Astrocyte (in vitro differentiated cells and primary cell): ENCODE data around the gene SYNRG. TPM values are rescaled to one million over a fixed set of nuclear protein-coding genes. Genes with fewer than 3 reads are reported as not detected.

Experiments used
- DNase-seq: peaks from one replicate; pipeline ENCODE4 v3.0.0-alpha.2; 2010; ENCODE audit warnings: low read depth
- FAIRE-seq: peaks from 2 replicates; lab custom pipeline; 2011; peaks lifted over from hg19 to GRCh38; lab: Jason Lieb, UNC
- H2AFZ ChIP-seq: 2 replicates; pipeline ENCODE4 v1.6.0; 2012; ENCODE audit warnings: low read depth, low read length, inconsistent platforms
- H3K27ac ChIP-seq: 2 replicates; pipeline ENCODE4 v1.5.1; 2011; ENCODE audit warnings: low read depth, low read length, inconsistent platforms
- H3K27me3 ChIP-seq: 2 replicates; pipeline ENCODE4 v1.6.0; 2011; ENCODE audit warnings: low read length, inconsistent platforms; ENCODE audit not compliant: insufficient read depth
- H3K36me3 ChIP-seq: 2 replicates; pipeline ENCODE4 v1.5.1; 2011; ENCODE audit warnings: low read length, inconsistent platforms; ENCODE audit not compliant: insufficient read depth
- H3K4me1 ChIP-seq: 2 replicates; pipeline ENCODE4 v1.5.1; 2011; ENCODE audit warnings: low read length, inconsistent platforms; ENCODE audit not compliant: insufficient read depth
- H3K4me2 ChIP-seq: 2 replicates; pipeline ENCODE4 v1.6.0; 2012; ENCODE audit warnings: low read length, inconsistent platforms
- H3K4me3 ChIP-seq: 2 replicates; pipeline ENCODE4 v1.5.1; 2011; ENCODE audit warnings: low read depth, mild to moderate bottlenecking, low read length, inconsistent platforms; ENCODE audit not compliant: insufficient read depth
- H3K79me2 ChIP-seq: 2 replicates; pipeline ENCODE4 v1.6.0; 2012; ENCODE audit warnings: mild to moderate bottlenecking, low read length, inconsistent platforms; ENCODE audit not compliant: insufficient read depth
- H3K9ac ChIP-seq: 2 replicates; pipeline ENCODE4 v1.6.0; 2012; ENCODE audit warnings: mild to moderate bottlenecking, low read length, inconsistent platforms
- H3K9me3 ChIP-seq: 2 replicates; pipeline ENCODE4 v1.5.1; 2012; ENCODE audit warnings: low read depth, mild to moderate bottlenecking, low read length, inconsistent platforms; ENCODE audit not compliant: insufficient read depth
- H4K20me1 ChIP-seq: 2 replicates; pipeline ENCODE4 v1.6.0; 2012; ENCODE audit warnings: low read length, inconsistent platforms; ENCODE audit not compliant: insufficient read depth
- H3K27ac Mint-ChIP-seq: one replicate; pipeline ENCODE4 v1.8.0; 2021; ENCODE audit warnings: mild to moderate bottlenecking, mixed read lengths; ENCODE audit not compliant: unreplicated experiment
- H3K27me3 Mint-ChIP-seq: one replicate; pipeline ENCODE4 v1.8.0; 2021; ENCODE audit warnings: low read depth, mixed read lengths; ENCODE audit not compliant: unreplicated experiment
- H3K36me3 Mint-ChIP-seq: one replicate; pipeline ENCODE4 v1.8.0; 2021; ENCODE audit warnings: low read depth, mixed read lengths; ENCODE audit not compliant: unreplicated experiment
- H3K4me1 Mint-ChIP-seq: one replicate; pipeline ENCODE4 v1.8.0; 2021; ENCODE audit warnings: low read depth, mixed read lengths; ENCODE audit not compliant: unreplicated experiment
- H3K4me3 Mint-ChIP-seq: one replicate; pipeline ENCODE4 v1.8.0; 2021; ENCODE audit warnings: mild to moderate bottlenecking, moderate library complexity, mixed read lengths; ENCODE audit not compliant: unreplicated experiment
- H3K9me3 Mint-ChIP-seq: one replicate; pipeline ENCODE4 v1.8.0; 2021; ENCODE audit warnings: mild to moderate bottlenecking, mixed read lengths; ENCODE audit not compliant: unreplicated experiment
- CTCF ChIP-seq: IDR thresholded peaks from 2 replicates; pipeline ENCODE4 v1.5.1; 2011; ENCODE audit warnings: low read depth, mild to moderate bottlenecking, inconsistent platforms, low read length, moderate library complexity; ENCODE audit not compliant: insufficient read depth
- EZH2 ChIP-seq: IDR thresholded peaks from 2 replicates; pipeline ENCODE4 v1.6.1; 2012; ENCODE audit warnings: mild to moderate bottlenecking, low read length, inconsistent platforms; ENCODE audit not compliant: insufficient read depth
- total RNA-seq: library from RNA; stranded (reverse); gene quantifications from 2 replicates; pipeline ENCODE4 v1.2.1, GENCODE V29; 2021

Gene SYNRG
- total RNA-seq, 1 donor from 2014 or later: 31.3 TPM

GRCh38 chr17:37493249-37494027 lies 115.8 kb downstream of the SYNRG start:
- H3K79me2 ChIP-seq: peaks cover 73% of the 10 kb centered on the region
- H3K36me3 ChIP-seq: no peaks in the 10 kb centered on the region
- H4K20me1 ChIP-seq: peaks cover 34% of the 10 kb centered on the region
- Mint-ChIP-seq H3K4me3 (peak overlapping the region; percentile 96), H3K4me1 (peaks cover 29% of the 10 kb centered on the region), H3K9me3 (no peaks in the 10 kb centered on the region), H3K27ac (peak overlapping the region; percentile 85), H3K36me3 (peaks cover 2% of the 10 kb centered on the region), H3K27me3 (no peaks in the 10 kb centered on the region)
- FAIRE-seq: no peak
- peak overlapping the region; percentile 52 for H3K9ac ChIP-seq
- H3K27ac ChIP-seq: peak overlapping the region; percentile 96
- no peak overlapping the region for H2AFZ ChIP-seq
- no peak overlapping the region for H3K4me3 ChIP-seq
- no peaks in the 10 kb centered on the region for H3K27me3 ChIP-seq
- TF ChIP-seq EZH2 (no peak), CTCF (no peak)
- peak overlapping the region; percentile 94 for H3K4me2 ChIP-seq
- peaks cover 38% of the 10 kb centered on the region for H3K4me1 ChIP-seq
- no peaks in the 10 kb centered on the region for H3K9me3 ChIP-seq
- peak; percentile 99 for DNase-seq

- peak overlapping the region; percentile 96 for H3K4me3 Mint-ChIP-seq
- FAIRE-seq: no peak
- H3K9ac ChIP-seq: peak overlapping the region; percentile 93
Observed at GRCh38 chr17:37492167-37492566, 117.1 kb downstream of the SYNRG start.

More at GRCh38 chr17:37492167-37492566, 117.1 kb downstream of the SYNRG start:
- DNase-seq: no peak
- H3K9me3 Mint-ChIP-seq: no peaks in the 10 kb centered on the region
- peaks cover 62% of the 10 kb centered on the region for H3K79me2 ChIP-seq
- peaks cover 44% of the 10 kb centered on the region for H3K4me1 ChIP-seq
- H3K36me3 ChIP-seq: no peaks in the 10 kb centered on the region
- peak overlapping the region; percentile 99 for H3K27ac Mint-ChIP-seq
- H4K20me1 ChIP-seq: peaks cover 26% of the 10 kb centered on the region
- H3K4me3 ChIP-seq: peak overlapping the region; percentile 66
- TF ChIP-seq CTCF: no peak
- no peak for TF ChIP-seq EZH2
- H3K4me1 Mint-ChIP-seq: peaks cover 36% of the 10 kb centered on the region
- H3K36me3 Mint-ChIP-seq: peaks cover 2% of the 10 kb centered on the region
- peak overlapping the region; percentile 94 for H3K4me2 ChIP-seq
- H3K27me3 Mint-ChIP-seq: no peaks in the 10 kb centered on the region
- H3K27ac ChIP-seq: peak overlapping the region; percentile 96
- no peak overlapping the region for H2AFZ ChIP-seq
- H3K27me3 ChIP-seq: no peaks in the 10 kb centered on the region
- H3K9me3 ChIP-seq: no peaks in the 10 kb centered on the region
